K562 (cell line): Measurements from ENCODE around the gene NDUFB10. TPM values are rescaled to one million over a fixed set of nuclear protein-coding genes. Genes with fewer than 3 reads are reported as not detected.
A peak's percentile ranks its signal among the peaks of the same experiment; 100 is the strongest.

ENCODE experiments used
- ATAC-seq: fragments of 200-7000 bp; cut with Tn5 transposase; 3 replicates; pipeline ENCODE4 v1.9.1; 2020; ENCODE audit warnings: moderate library complexity
- BruUV-seq: library from RNA; stranded (reverse); fragments of 400-500 nt; replicated peaks from 2 replicates; lab custom pipeline; 2021; lab: Mats Ljungman, UMichigan
- CTCF ChIA-PET: fragments of 300-600 bp; formaldehyde crosslinking; extraction: SDS; loops from one replicate; lab custom pipeline; 2021; ENCODE audit warnings: low intra/inter-chr PET ratio; lab: Yijun Ruan, JAX
- POLR2A ChIA-PET: fragments of 300-600, 350-650 bp; sonication (Branson Sonifier 250); formaldehyde crosslinking; extraction: SDS; loops from one replicate; lab custom pipeline; 2021; ENCODE audit warnings: antibody characterized with exemption, inconsistent platforms; lab: Yijun Ruan, JAX
- DNase-seq, 4 experiments: peaks; one replicate each; pipeline versions ENCODE4 v3.0.0 to v3.0.0-alpha.2; 2011 to 2018; ENCODE audit warnings: low spot score in 3 of 4, mixed read lengths in 3 of 4; ENCODE audit errors: extremely low read depth in 1 of 4
- FAIRE-seq: peaks from 2 replicates; lab custom pipeline; 2011; peaks lifted over from hg19 to GRCh38; lab: Jason Lieb, UNC
- H2AFZ ChIP-seq: 2 replicates; pipeline ENCODE4 v1.6.0; 2011; ENCODE audit warnings: low read depth, low read length, control low read depth, inconsistent platforms
- H3K27ac ChIP-seq: fragments of 200-600 bp; 3 replicates; pipeline ENCODE4 v1.8.0; 2011; ENCODE audit warnings: low read depth, mild to moderate bottlenecking, control low read depth, inconsistent platforms, low read length, moderate library complexity, mixed read lengths; ENCODE audit errors: extremely low read depth
- H3K27me3 ChIP-seq, 2 experiments: fragments of 300-600 bp in 1 of 2; 2 replicates in 1 of 2; 3 replicates in 1 of 2; pipeline versions ENCODE4 v1.6.0 to v1.8.0; 2011; ENCODE audit warnings: inconsistent platforms in 2 of 2, low read length in 2 of 2, mild to moderate bottlenecking in 1 of 2, mixed read lengths in 1 of 2, moderate library complexity in 1 of 2; ENCODE audit not compliant: control insufficient read depth in 2 of 2, insufficient read depth in 2 of 2
- H3K36me3 ChIP-seq: fragments of 300-600 bp; 3 replicates; pipeline ENCODE4 v1.8.0; 2011; ENCODE audit warnings: mild to moderate bottlenecking, low read length, inconsistent platforms; ENCODE audit not compliant: control insufficient read depth, insufficient read depth
- H3K4me1 ChIP-seq, 2 experiments: fragments of 200-600 bp in 1 of 2; replicated peaks in 1 of 2; 2 replicates in 1 of 2; 3 replicates in 1 of 2; pipeline versions ENCODE4 v1.5.1 to v1.8.0; 2011; ENCODE audit warnings: inconsistent platforms in 2 of 2, low read length in 2 of 2, mild to moderate bottlenecking in 1 of 2, mixed read lengths in 1 of 2, moderate library complexity in 1 of 2; ENCODE audit not compliant: control insufficient read depth in 2 of 2, insufficient read depth in 2 of 2
- H3K4me2 ChIP-seq: 2 replicates; pipeline ENCODE4 v1.6.1; 2011; ENCODE audit warnings: low read length, control low read depth, inconsistent platforms, mixed read lengths; ENCODE audit not compliant: insufficient read depth
- H3K4me3 ChIP-seq: fragments of 200-600 bp; sonication (generic), shearing (Covaris generic); 2 replicates; pipeline ENCODE4 v1.5.1; 2016; ENCODE audit warnings: control low read depth, inconsistent platforms
- H3K79me2 ChIP-seq: fragments of 200-600 bp; 3 replicates; pipeline ENCODE4 v1.8.0; 2011; ENCODE audit warnings: low read length, inconsistent platforms; ENCODE audit not compliant: control insufficient read depth, insufficient read depth
- H3K9ac ChIP-seq, 2 experiments: 2 replicates each; pipeline versions ENCODE4 v1.6.0 to v1.6.1; 2011; ENCODE audit warnings: low read depth in 2 of 2, low read length in 2 of 2, control low read depth in 1 of 2, inconsistent platforms in 1 of 2, mild to moderate bottlenecking in 1 of 2, mixed read lengths in 1 of 2; ENCODE audit not compliant: insufficient read depth in 1 of 2
- H3K9me1 ChIP-seq: one replicate; pipeline ENCODE4 v1.6.0; 2011; ENCODE audit warnings: inconsistent platforms, mild to moderate bottlenecking, low read length, moderate library complexity; ENCODE audit not compliant: control insufficient read depth, insufficient read depth
- H3K9me3 ChIP-seq: replicated peaks from 2 replicates; pipeline ENCODE4 v1.5.1; 2011; ENCODE audit warnings: low read depth, low read length, inconsistent platforms; ENCODE audit not compliant: control insufficient read depth, insufficient read depth
- H4K20me1 ChIP-seq: replicated peaks from 2 replicates; pipeline ENCODE4 v1.6.1; 2011; ENCODE audit warnings: low read length, inconsistent platforms, mixed read lengths; ENCODE audit not compliant: control insufficient read depth, insufficient read depth
- MAZ ChIP-seq, 2 experiments: fragments of 450-650 bp in 1 of 2; sonication (generic) in 1 of 2; formaldehyde crosslinking; IDR thresholded peaks in 1 of 2; conservative IDR thresholded peaks in 1 of 2; 2 replicates each; pipeline versions ENCODE4 v1.4.0 to v1.5.0; 2020; ENCODE audit warnings: mild to moderate bottlenecking in 1 of 2, missing genetic modification reagents in 1 of 2
- POLR2A ChIP-seq: fragments of 450-650 bp; conservative IDR thresholded peaks from 2 replicates; pipeline ENCODE4 v1.6.1; 2016
- POLR2G ChIP-seq: fragments of 200-400 bp; formaldehyde crosslinking; IDR thresholded peaks from 2 replicates; pipeline ENCODE4 v1.6.1; 2017; ENCODE audit warnings: low read depth, mild to moderate bottlenecking, antibody characterized with exemption, low read length, moderate library complexity
- WGBS: fragments of 100-300 bp; shearing (Covaris generic); methylation state at CpG from one replicate; pipeline ENCODE4 v1.1.6; 2016; ENCODE audit warnings: low coverage, mixed read lengths; ENCODE audit not compliant: insufficient coverage; ENCODE audit errors: missing lambda C conversion rate; 5-methylcytosine and 5-hydroxymethylcytosine counted together
- in situ Hi-C: fragments of 300-500 bp; cut with MboI; formaldehyde crosslinking; loops from 4 replicates; pipeline ENCODE4 v1.15.0; 2018; ENCODE audit warnings: inconsistent platforms, mixed read lengths
- intact Hi-C: fragments of 100-400 bp; cut with micrococcal nuclease; formaldehyde crosslinking; loops from 2 replicates; pipeline ENCODE4 v1.14.2; 2022
- polyA plus RNA-seq, 8 experiments: library from polyadenylated mRNA; depleted of rRNA in 4 of 8; stranded (reverse) in 5 of 8; unstranded in 3 of 8; fragments of >200 nt; fragmentation: Nextera tagmentation in 2 of 8; fragmentation: Illumina TruSeq in 1 of 8; extraction: Ambion mirVana in 2 of 8; extraction: Trizol in 1 of 8; gene quantifications; 2 replicates each; pipeline versions ENCODE4 v1.2.1 to v1.2.3, GENCODE V29; 2011 to 2014; ENCODE audit warnings: inconsistent platforms in 1 of 8, missing spikeins in 1 of 8
- total RNA-seq, 7 experiments: library from RNA; depleted of rRNA in 6 of 7; stranded (reverse); fragments of >200 nt in 6 of 7; fragmentation: Illumina TruSeq in 2 of 7; extraction: Trizol in 2 of 7; gene quantifications; 2 replicates each; pipeline versions ENCODE4 v1.2.1 to v1.2.3, GENCODE V29; 2011 to 2021; ENCODE audit warnings: low replicate concordance in 1 of 7
- TF ChIP-seq, protein P1 (sequence below): sonication (generic); formaldehyde crosslinking; IDR thresholded peaks from 2 replicates; pipeline ENCODE4 v1.8.1; 2023; ENCODE audit warnings: mild to moderate bottlenecking, missing genetic modification reagents

NDUFB10 gene
- total and polyA plus RNA-seq, 9 of the 15 experiments (the other 6 are each of a cell fraction or from before 2014, with no cell fraction given): 69.3 to 527 (median 161) TPM

DNA sequence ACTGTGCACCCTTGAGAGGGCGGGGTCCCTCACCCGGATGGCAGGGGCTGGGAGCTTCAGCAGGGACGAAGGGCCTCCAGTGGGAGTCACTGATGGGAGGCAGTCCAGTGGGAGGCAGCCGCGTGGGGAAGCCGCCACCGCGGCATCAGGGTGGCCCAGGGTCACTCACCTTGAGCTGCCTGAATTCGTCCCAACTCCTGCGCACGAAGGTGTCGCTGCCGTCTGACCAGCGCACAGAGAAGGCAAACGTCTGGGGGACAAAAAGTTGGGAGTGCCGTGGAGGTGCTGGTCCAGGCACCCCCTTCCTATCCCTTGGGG lies 21.4 kb downstream of the NDUFB10 start:
- in situ Hi-C loops: no loop called here
- FAIRE-seq: no peak
- no peak overlapping the region for H3K27ac ChIP-seq
- H3K9ac ChIP-seq: peak overlapping the region in 1 of 2 experiments; percentile 70; a peak in 2 of 4 replicates
- H3K79me2 ChIP-seq: peaks cover 13% of the 10 kb centered on the region
- CTCF ChIA-PET: no interaction called here
- POLR2A ChIA-PET: interaction anchor here (0.9 to 10.2 kb wide), 3 partner anchors 9 to 17 kb away, joined by 3 to 103 read pairs (median 16); partner anchors contain the start of genes RNF151, RPS2 and TBL3
- H3K36me3 ChIP-seq: peaks cover 44% of the 10 kb centered on the region; the same call in 2 of the 3 replicates
- no TSS peak for BruUV-seq
- no peak overlapping the region for H3K4me3 ChIP-seq
- peaks cover 6 to 84% of the 10 kb centered on the region in 2 experiments; a peak in 4 of 5 replicates for H3K4me1 ChIP-seq
- no peak for ATAC-seq
- H3K9me3 ChIP-seq: no peaks in the 10 kb centered on the region
- H2AFZ ChIP-seq: no peak overlapping the region
- no peaks in the 10 kb centered on the region for H3K9me1 ChIP-seq
- DNase-seq: no peak
- peak; percentile 32; the same call in 1 of the 2 replicates for TF ChIP-seq POLR2A
- TF ChIP-seq, protein P1, sequence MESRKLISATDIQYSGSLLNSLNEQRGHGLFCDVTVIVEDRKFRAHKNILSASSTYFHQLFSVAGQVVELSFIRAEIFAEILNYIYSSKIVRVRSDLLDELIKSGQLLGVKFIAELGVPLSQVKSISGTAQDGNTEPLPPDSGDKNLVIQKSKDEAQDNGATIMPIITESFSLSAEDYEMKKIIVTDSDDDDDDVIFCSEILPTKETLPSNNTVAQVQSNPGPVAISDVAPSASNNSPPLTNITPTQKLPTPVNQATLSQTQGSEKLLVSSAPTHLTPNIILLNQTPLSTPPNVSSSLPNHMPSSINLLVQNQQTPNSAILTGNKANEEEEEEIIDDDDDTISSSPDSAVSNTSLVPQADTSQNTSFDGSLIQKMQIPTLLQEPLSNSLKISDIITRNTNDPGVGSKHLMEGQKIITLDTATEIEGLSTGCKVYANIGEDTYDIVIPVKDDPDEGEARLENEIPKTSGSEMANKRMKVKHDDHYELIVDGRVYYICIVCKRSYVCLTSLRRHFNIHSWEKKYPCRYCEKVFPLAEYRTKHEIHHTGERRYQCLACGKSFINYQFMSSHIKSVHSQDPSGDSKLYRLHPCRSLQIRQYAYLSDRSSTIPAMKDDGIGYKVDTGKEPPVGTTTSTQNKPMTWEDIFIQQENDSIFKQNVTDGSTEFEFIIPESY (CRISPR knock-in tag): peak; percentile 90; the same call in 1 of the 2 replicates
- TF ChIP-seq POLR2G: peak; percentile 62
- TF ChIP-seq MAZ (CRISPR knock-in tag; conservative IDR thresholded peaks at IDR 0.05 in 1 of 2, IDR thresholded peaks at IDR 0.05 in 1 of 2): no peak
- no peaks in the 10 kb centered on the region for H3K27me3 ChIP-seq
- no peak overlapping the region for H3K4me2 ChIP-seq
- no peaks in the 10 kb centered on the region for H4K20me1 ChIP-seq
- intact Hi-C loops: no loop called here
- 43% methylated on average over 16 of the region's 16 CpGs for WGBS
